GM21447 (cell line): ENCODE data around the gene ISM1.
A peak's percentile ranks its signal among the peaks of the same experiment; 100 is the strongest.
"Not testable (repeated sequence)": the region's sequence is repeated elsewhere in the genome, so short reads cannot be mapped to it uniquely, and the experiment has no call there.

Source experiments
- ATAC-seq: cut with Tn5 transposase; IDR thresholded peaks from one replicate; pipeline ENCODE4 v1.9.1; 2021; ENCODE audit not compliant: unreplicated experiment

The ISM1 gene

DNA sequence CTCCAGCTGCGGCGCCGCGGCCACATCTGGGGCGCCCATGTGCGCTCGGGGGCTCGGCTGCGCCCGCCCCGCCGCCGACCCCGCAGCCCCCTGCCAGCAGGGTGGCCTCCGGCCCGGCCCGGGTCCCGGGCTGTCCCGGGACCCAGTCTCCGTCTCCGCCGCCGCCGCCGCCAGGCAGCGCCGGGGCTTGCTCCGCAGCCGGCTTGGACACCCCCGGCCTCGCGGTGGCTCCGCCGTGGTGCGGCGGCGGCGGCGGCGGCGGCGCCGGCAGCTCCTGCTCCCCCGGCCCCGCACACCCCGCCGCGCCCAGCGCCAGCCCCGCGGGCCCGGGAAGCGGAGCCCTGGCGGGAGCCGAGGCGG lies 219 bp downstream of the ISM1 start:
- no peak for ATAC-seq

DNA sequence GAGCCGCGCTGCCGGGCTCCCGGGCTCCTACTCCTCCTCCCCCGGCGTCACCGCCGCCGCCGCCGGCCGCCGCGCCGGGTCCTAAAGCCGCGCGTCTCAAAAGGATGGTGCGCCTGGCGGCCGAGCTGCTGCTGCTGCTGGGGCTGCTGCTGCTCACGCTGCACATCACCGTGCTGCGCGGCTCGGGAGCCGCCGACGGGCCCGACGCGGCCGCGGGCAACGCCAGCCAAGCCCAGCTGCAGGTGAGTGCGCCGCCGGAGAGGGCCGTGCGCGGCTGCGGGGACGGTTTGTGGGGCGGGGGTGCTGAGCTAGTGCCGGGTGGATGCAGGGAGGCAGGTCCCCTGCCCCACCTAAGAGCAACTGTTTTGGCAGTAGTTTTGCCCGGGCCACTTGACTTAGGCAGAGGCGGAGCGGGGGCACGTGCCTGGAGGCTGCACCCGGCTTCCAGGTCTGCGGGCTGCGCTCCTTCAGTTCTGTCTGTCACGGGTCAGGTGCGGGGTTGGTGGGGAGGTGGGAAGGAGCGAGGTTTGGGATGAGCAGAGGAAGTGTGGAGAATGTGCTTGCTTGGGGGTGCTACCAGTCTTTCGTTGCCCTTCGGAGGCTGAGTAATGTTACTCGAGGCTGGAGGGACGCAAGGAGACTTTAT lies 722 bp downstream of the ISM1 start:
- peak; percentile 76 for ATAC-seq

DNA sequence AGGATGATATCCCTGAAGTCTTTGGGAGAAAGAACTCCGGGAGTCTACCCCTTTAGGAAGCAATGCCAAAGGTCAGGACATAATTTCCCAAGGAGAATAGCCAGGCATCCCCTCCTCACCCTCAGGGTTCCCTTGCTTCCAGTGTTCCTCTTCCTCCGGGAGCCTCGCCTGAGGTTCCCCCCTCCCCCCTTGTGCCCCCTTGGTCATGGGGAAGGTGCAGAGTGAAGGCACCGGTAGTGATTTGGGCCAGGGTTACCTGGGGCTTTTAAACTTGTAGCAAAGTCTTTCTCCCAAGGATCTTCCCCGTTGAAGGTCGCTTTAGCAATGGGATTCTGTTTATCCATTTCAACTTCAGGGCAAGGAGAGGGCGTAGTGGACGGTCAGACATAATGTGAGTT lies 1.2 kb downstream of the ISM1 start:
- no peak for ATAC-seq

DNA sequence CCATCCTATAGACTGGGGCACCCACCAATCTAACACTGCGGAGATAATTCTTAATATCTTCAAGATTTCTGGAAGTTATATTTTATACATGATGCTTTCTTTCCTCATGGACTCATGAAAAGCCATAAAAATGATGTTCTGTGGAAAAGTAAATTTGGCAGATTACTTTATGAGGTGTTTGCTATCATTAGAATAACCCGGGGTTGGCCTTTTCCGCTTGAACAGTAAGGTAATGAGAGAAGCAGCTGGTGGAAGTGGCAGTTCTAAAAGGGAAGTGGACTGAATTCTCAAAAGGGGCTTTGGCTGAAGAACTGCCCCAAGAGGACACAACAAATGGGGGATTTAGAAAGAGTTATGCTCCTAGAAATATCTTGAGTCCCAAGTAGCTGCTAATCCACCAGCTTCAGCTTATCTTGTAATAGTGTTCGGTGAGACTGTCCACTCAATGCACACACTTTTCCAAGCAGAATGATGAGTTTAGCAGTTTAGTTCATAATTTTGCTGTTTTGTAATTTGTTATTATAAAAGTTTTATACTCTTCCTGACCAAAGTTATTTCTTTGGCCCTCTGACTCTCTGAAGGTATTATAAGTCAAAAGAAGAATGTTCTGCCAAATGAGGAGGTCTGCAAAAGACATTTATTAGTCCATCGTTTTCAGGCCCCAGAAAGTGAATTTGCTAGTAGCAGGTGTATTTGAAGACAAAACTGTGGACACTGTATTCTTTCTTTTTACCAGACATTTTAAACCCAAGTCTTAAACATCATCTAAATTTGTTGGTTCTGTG lies 2.9 kb downstream of the ISM1 start:
- no peak for ATAC-seq

DNA sequence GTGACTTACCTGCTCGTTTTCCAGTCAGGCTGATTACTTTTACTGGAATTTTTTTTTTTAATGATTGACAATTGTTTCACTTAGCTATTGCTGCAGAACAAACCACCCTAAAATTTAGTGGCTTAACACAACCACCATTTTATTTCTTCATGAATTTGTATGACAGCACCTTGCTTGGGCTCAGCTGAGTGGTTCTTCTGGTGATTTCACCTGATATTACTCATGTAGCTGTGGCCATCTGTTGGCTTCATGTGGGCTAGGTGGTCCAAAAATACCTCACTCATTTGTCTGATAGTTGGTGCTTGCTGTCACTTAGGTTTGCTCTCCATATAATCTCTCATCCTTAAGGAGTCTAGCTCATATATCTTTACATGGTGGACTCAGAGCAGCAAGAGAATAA lies 5.3 kb downstream of the ISM1 start:
- ATAC-seq: no peak

DNA sequence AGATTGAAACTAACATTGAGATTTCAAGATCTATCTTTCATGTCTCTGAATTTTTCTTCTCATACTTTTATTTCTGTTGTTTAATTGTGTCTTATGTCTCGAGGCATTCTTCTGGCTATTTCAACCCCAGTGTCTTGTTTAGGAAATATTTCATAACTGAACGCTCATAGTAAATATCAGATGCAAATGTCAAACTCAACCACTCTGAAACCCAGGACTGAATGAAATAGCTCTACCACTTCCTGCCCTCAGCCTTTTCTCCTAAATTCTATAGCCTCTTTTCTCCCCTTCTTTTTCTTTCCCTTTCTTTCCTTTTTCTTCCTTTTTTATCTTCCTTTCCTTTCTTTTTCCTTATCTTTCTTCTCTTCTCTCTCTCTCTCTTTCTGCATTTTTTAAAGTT lies 7.7 kb downstream of the ISM1 start:
- no peak for ATAC-seq

DNA sequence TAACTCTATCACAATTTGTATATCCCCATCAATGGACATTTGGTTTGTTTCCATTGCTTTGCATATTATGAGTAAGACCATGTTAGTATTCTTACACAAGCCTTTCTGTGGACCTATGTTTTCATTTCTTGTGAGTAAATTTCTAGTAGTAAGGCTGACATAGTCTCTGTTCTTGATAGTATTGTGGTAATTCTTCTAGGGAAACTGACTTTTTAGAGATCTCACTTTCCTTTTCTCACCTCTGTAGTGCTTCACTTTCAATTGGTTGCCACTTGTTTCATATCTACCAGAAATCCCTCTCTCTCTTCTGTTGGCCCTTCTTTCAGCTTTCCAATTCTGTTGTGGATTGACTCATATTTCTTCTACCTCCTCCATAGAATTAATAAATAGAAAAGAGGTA lies 8.5 kb downstream of the ISM1 start:
- no peak for ATAC-seq

DNA sequence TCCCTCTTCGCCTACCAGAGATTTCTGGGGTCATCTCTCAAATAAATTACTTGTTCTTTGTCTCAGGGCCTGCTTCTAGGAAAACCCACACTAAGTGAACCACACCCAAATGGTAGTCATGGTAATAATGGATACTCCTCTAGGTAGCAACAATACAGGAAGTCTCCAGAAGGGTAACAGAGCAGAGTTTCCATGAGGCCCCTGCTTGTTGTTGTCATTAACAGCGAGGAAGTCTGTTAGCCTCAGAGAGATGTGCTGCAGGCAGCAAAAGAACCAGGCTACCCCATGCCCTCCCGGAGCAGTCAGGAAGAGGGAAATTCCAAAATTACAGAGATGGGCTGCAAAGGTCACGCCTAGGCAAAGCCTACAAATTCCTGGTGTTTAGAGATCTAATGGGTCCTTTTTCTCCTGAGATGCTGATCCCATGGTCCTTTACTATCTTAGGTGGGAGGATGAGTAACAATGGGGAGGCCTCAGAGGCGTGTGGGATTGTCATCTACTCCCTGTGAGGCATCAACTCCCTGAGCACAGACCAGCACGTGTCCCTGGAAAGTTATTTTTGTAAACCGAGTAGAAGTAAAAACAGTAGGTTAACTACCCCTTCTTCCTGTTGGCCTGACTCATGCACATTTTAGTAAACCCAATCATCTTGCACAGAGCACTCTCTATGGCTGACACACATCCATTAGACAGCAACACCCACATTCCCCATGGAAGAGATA lies 10.1 kb downstream of the ISM1 start:
- ATAC-seq: no peak

DNA sequence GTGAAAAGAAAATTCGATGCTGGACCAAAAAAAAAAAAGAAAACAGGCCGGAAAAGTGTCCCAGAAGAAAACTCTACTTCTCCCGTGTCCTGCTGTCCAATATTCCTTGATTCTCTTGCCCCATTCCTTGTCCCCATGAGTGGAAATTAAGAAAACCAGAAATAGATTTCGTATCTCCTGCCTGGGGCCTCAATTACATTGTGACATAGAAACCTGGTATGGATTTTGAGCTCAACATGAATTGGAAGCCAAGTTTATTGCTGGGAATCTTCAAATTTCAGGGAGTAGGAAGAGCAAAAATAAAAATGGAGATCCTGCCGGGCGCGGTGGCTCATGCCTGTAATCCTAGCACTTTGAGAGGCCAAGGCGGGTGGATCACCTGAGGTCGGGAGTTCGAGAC lies 11.9 kb downstream of the ISM1 start:
- ATAC-seq: no peak

DNA sequence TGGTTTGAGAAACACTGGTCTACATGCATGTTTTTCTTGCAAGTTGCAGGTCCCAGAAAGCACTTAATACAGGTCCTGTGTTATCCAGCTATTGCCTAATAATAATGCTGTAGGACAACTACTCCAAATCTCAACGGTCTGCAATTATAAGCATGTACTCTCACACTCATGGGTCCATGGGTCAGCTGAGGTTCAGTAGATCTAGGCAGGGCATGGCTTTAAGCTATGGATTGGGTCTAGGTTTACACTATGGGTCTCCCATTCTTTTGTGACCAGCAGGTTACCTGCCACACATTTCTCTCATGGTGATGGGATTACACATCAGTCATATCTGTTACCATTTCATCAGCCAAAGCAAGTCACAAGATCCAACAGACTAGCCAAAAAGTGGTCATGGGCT lies 13.9 kb downstream of the ISM1 start:
- no peak for ATAC-seq

DNA sequence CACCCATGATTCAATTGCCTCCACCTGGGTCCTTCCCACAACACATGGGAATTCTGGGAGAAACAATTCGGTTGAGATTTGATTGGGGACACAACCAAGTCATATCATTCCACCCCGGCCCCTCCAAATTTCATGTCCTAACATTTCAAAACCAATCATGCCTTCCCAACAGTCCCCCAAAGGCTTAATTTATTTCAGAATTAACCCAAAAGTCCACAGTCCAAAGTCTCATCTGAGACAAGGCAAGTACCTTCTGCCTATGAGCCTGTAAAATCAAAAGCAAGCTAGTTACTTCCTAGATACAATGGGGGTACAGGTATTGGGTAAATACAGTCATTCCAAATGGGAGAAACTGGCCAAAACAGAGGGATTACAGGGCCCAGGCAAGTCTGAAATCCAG lies 15.3 kb downstream of the ISM1 start:
- not testable (repeated sequence) for ATAC-seq

DNA sequence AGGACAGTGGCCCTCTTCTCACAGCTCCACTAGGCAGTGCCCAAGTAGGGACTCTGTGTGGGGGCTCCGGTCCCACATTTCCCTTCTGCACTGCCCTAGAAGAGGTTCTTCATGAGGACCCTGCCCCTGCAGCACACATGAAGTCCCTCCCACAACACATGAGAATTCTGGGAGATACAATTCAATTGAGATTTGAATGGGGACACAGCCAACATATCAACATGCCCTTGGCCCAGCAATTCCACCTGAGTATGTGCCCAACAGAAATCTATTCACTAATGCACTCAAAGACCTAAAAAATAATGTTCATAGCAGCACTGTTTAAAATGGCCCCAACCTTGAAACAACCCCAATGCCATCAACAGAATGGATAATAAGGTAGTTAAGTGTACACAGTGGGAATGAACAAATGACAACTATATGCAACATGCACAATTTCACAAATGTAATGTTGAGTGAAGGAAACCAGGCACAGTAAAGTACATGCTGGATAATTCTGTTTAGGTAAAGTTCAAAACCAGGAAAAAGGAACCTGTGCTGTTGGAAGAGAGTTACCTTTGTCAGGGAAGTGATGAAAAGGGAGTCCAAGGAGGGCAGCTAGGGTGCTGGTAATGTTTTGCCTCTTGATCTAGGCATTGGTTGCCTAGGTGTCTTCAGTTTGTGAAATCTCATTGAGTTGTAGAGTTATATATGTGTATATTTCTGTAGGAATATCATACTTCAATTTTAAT lies 16.1 kb downstream of the ISM1 start:
- no peak for ATAC-seq

DNA sequence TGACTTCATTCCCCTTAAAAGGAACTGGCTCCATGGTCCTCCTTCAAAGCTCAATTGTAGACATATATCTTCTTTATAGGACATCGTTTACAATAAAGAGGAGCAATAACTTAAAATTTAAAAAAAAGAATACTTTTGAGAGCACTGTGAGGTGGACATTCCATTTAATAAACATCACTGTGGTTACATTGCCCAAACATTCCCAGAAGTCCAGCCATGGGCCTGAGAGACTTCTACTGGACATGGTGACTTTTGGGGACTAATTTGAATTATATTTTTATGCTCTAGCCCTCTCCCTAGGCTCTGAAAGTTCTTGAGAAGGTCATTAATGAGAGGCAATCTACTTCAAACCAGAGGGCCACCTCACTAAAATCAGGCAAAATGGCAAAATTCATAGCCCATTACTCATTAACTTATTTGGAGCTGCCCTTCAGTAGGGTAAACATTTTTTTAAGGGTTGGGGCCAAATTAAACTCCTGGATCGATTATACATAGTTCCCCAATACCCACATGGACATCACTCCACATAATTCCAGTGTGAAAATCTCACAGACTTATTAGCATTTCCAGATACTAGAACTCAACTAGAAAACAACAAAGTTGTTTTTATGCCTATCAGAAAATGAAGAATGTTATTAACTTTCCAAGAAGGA lies 17.1 kb downstream of the ISM1 start:
- ATAC-seq: no peak

DNA sequence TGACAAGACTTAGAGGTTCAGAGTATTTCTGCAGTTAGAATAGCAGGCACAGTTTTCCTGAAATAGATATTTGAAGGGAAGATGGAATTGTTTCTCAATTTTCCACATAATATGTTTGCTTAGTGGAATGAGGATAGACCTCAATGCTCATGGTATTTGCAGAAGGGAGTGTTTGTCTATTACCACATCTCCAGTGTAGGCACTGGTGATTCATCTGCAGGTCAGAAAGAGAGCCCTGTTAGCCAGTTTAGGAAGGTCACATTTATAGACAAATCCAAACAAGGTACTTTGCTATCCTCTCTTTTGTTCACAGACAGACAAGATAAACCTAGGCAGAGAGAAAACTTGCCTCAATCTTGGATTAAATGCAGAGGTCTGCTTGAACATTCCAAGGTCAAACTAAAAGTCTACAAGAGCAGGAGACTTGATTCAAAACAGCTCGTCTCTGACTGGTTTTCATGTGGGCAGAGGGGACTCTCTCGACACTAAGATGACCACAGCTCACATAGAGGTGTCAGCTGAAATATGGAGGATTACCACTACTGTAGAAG lies 22.8 kb downstream of the ISM1 start:
- ATAC-seq: no peak

DNA sequence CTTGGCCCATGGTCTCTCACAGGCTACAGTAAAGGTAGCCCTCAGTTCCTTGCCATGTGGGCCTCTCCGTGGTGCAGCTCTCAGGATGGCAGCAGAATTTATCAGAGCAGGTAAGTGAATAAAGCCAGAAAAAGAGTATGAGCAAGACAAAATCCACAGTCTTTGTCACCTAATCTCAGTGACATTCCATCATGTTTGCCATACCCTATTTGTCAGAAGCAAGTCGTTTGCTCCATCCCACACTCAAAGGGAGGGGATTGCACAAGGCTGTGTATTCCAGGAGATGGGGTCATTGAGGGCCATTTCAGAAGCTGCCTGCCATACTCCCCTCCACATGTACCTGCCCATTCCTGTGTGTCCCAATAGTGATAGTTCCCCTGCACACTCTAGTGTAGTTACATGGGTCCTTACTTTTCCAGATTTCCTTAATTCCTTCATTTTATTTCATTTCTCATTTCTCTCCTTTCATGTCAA lies 24.2 kb downstream of the ISM1 start:
- no peak for ATAC-seq

DNA sequence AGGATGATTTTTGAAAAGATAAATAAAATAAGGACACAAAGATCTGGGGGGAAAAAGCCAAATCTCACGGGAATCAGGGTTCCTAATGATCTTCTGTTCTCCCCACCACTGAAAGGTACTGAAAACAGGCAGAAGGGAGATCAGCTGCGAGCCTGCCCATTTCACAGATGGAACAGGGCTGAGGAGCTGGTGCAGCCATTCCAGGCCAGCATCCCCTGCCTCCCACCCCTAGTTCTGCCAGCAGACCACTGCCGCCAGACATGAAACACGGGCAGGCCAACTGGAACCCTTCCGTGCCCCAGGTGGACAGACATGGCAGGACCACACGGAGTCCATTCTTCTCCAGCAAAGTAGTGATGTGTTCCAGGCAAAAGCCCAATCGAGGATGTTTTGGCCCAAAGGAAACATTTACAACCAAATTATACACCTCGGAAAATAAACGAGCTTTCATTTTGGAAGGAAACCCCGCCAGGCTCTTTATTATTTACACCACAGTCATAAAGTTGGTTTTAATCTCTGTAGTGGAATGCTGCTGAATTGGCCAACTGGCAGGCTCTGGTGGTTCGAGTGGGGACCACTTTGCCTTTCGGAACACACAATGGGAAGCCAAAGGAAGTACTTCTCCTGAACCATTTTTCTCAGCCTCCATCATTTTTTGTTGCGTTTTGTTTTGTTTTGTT lies 28.2 kb downstream of the ISM1 start:
- ATAC-seq: no peak

DNA sequence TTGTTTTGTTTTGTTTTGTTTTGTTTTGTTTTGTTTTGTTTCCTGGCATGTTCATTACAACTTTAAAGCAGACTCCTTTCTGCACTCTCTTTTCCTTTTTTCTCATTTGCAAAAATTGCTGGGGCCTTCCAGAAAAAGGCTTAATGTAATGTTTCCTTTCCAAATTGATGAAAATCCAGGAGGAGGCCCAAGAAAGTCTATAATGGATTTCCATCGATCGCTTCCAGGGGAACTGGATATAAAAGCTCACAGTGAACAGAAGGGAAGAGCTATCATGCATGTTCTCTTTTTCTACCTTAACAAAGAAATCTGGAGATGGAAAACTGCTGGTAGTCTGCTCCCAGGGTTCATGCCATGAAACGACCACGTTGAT lies 28.7 kb downstream of the ISM1 start:
- ATAC-seq: no peak

DNA sequence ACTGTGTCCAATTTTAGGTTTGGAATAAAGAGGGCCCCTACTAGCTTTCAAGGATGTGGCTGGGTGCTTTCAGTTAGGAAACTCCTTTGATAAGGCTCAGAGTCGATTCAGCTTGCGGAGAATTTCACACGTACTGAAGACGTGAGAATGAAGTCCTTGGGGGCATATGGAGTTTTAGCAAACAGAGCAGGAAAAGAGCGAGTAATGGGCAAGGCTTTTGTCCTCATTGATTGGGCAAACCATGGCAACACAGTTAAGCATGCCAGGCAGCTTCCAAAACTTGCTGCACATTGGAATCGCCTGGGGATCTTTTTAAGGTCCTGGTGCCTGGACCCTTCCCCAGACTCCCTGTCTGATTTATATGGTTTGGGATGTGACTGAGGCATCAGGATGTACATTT lies 29.2 kb downstream of the ISM1 start:
- no peak for ATAC-seq

DNA sequence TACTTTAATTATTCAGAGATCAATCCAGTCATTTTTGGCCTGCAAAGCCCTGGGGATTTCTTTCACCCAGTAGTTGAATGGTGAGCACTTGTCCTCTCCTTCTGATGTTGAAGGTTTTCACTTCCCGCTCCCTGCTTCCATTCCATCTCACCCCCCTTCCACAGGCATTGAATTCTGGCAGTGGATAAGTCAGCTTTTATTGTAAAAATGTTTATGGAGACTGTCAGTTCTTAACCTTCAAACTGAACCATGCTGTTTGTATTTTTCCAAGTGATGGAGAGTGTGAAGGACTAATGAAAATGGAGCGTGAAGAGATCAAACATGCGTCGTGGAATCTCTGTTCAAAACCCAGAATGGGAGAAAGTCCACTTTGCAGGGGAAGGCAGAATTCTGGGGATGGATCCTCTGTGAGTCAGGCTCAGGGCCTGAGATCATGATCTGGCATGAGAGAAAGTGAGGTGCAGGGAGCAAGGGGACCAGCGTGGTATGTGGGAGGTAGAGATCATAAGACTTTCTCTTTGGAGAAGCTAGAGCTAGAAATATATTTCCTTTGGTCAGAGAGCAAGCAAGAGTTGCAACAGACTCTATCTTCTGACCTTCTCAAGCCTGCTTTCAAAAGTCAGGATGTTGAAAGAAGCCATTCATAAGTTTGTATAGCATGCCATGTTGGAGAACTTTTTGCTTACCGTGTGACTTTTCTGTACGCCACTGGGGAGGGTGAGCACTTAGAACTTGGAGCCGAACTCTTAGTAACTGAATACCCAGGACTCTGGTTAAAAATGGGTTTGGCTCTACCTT lies 30.2 kb downstream of the ISM1 start:
- no peak for ATAC-seq
